HL-60 (cell line): ENCODE results near the gene SCAP.

ENCODE experiments used
- GABPA ChIP-seq: IDR thresholded peaks from 2 replicates; pipeline ENCODE4 v1.6.1; 2012; ENCODE audit warnings: low read depth
- POLR2AphosphoS5 ChIP-seq: IDR thresholded peaks from 2 replicates; pipeline ENCODE4 v1.6.1; 2012; ENCODE audit warnings: low read depth
- REST ChIP-seq: IDR thresholded peaks from 2 replicates; pipeline ENCODE4 v1.6.1; 2012; ENCODE audit warnings: low read depth; ENCODE audit not compliant: insufficient replicate concordance
- SPI1 ChIP-seq: IDR thresholded peaks from 2 replicates; pipeline ENCODE4 v1.6.1; 2012; ENCODE audit warnings: low read depth, mild to moderate bottlenecking, borderline replicate concordance
- TF ChIP-seq, protein P1 (sequence below): IDR thresholded peaks from one replicate; pipeline ENCODE4 v1.5.1; 2011; ENCODE audit warnings: low read length, control low read depth, inconsistent platforms; ENCODE audit not compliant: insufficient read depth

DNA sequence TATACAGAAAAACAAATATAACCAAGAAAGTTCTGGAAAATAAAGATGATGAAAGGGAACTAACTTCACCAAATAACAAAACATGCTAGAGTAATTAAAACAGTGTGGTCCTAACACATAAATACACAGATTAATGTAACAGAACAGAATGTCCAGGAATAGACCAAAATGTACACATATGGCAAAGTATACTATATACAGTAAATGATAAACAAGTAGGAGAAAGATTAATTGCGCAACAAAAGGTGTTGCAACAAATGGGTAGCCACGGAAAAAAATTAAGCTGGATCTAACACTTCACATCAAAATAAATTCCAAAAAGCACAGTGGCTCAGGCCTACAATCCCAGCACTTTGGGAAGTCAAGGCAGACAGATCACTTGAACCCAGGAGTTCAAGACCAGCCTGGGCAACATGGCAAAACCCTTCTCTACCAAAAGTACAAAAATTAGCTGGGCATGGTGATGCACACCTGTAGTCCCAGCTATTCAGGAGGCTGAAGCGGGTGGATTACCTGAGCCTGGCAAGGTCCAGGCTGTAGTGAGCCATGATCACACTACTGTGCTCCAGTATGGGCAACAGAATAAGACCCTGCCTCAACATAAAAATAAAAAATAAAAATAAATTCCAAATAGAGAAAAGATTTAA is 19.8 kb downstream of the SCAP start:
- TF ChIP-seq, protein P1, sequence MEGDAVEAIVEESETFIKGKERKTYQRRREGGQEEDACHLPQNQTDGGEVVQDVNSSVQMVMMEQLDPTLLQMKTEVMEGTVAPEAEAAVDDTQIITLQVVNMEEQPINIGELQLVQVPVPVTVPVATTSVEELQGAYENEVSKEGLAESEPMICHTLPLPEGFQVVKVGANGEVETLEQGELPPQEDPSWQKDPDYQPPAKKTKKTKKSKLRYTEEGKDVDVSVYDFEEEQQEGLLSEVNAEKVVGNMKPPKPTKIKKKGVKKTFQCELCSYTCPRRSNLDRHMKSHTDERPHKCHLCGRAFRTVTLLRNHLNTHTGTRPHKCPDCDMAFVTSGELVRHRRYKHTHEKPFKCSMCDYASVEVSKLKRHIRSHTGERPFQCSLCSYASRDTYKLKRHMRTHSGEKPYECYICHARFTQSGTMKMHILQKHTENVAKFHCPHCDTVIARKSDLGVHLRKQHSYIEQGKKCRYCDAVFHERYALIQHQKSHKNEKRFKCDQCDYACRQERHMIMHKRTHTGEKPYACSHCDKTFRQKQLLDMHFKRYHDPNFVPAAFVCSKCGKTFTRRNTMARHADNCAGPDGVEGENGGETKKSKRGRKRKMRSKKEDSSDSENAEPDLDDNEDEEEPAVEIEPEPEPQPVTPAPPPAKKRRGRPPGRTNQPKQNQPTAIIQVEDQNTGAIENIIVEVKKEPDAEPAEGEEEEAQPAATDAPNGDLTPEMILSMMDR, result no peak
- TF ChIP-seq REST, result no peak
- no peak for TF ChIP-seq POLR2AphosphoS5
- TF ChIP-seq GABPA, result no peak
- TF ChIP-seq SPI1, result no peak
